GM23338 (cell line): Measurements from ENCODE around the gene STEAP2.

Source experiments
- EZH2phosphoT487 ChIP-seq: fragments of 200-600 bp; sonication (generic); IDR thresholded peaks from one replicate; pipeline ENCODE4 v1.8.1; 2018; ENCODE audit warnings: antibody characterized with exemption; ENCODE audit not compliant: unreplicated experiment
- JUNB ChIP-seq: IDR thresholded peaks from one replicate; pipeline ENCODE4 v1.6.1; 2016; ENCODE audit warnings: antibody characterized with exemption; ENCODE audit not compliant: unreplicated experiment
- POLR2AphosphoS5 ChIP-seq: IDR thresholded peaks from 2 replicates; pipeline ENCODE4 v1.6.1; 2016; ENCODE audit warnings: antibody characterized with exemption, low read depth
- TF ChIP-seq, protein P1 (sequence below), 2 experiments: fragments of 200-600 bp in 1 of 2; sonication (generic) in 1 of 2; conservative IDR thresholded peaks; 2 replicates each; pipeline versions ENCODE4 v1.5.1 to v1.6.1; 2016 to 2017; ENCODE audit warnings: antibody characterized with exemption in 2 of 2, low read depth in 2 of 2, mild to moderate bottlenecking in 2 of 2, moderate library complexity in 1 of 2
- TF ChIP-seq, protein P2 (sequence below): IDR thresholded peaks from one replicate; pipeline ENCODE4 v1.6.1; 2018; ENCODE audit warnings: antibody characterized with exemption; ENCODE audit not compliant: unreplicated experiment

DNA sequence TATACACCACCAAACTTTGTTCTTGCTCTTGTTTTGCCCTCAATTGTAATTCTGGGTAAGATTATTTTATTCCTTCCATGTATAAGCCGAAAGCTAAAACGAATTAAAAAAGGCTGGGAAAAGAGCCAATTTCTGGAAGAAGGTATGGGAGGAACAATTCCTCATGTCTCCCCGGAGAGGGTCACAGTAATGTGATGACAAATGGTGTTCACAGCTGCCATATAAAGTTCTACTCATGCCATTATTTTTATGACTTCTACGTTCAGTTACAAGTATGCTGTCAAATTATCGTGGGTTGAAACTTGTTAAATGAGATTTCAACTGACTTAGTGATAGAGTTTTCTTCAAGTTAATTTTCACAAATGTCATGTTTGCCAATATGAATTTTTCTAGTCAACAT, 20.9 kb downstream of the STEAP2 start:
- TF ChIP-seq POLR2AphosphoS5 (no peak), EZH2phosphoT487 (no peak), JUNB (no peak)
- TF ChIP-seq, protein P1, sequence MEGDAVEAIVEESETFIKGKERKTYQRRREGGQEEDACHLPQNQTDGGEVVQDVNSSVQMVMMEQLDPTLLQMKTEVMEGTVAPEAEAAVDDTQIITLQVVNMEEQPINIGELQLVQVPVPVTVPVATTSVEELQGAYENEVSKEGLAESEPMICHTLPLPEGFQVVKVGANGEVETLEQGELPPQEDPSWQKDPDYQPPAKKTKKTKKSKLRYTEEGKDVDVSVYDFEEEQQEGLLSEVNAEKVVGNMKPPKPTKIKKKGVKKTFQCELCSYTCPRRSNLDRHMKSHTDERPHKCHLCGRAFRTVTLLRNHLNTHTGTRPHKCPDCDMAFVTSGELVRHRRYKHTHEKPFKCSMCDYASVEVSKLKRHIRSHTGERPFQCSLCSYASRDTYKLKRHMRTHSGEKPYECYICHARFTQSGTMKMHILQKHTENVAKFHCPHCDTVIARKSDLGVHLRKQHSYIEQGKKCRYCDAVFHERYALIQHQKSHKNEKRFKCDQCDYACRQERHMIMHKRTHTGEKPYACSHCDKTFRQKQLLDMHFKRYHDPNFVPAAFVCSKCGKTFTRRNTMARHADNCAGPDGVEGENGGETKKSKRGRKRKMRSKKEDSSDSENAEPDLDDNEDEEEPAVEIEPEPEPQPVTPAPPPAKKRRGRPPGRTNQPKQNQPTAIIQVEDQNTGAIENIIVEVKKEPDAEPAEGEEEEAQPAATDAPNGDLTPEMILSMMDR (conservative IDR thresholded peaks at IDR 0.05; ENCODE audit: low read depth in 2 of 2), result no peak
- TF ChIP-seq, protein P2, sequence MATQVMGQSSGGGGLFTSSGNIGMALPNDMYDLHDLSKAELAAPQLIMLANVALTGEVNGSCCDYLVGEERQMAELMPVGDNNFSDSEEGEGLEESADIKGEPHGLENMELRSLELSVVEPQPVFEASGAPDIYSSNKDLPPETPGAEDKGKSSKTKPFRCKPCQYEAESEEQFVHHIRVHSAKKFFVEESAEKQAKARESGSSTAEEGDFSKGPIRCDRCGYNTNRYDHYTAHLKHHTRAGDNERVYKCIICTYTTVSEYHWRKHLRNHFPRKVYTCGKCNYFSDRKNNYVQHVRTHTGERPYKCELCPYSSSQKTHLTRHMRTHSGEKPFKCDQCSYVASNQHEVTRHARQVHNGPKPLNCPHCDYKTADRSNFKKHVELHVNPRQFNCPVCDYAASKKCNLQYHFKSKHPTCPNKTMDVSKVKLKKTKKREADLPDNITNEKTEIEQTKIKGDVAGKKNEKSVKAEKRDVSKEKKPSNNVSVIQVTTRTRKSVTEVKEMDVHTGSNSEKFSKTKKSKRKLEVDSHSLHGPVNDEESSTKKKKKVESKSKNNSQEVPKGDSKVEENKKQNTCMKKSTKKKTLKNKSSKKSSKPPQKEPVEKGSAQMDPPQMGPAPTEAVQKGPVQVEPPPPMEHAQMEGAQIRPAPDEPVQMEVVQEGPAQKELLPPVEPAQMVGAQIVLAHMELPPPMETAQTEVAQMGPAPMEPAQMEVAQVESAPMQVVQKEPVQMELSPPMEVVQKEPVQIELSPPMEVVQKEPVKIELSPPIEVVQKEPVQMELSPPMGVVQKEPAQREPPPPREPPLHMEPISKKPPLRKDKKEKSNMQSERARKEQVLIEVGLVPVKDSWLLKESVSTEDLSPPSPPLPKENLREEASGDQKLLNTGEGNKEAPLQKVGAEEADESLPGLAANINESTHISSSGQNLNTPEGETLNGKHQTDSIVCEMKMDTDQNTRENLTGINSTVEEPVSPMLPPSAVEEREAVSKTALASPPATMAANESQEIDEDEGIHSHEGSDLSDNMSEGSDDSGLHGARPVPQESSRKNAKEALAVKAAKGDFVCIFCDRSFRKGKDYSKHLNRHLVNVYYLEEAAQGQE, result no peak
